IPS DF 6.9 (cell line): ENCODE measurements around the gene ADAMTS7.
"Not testable (repeated sequence)": the region's sequence is repeated elsewhere in the genome, so short reads cannot be mapped to it uniquely, and the experiment has no call there.

ENCODE experiments used
- DNase-seq: peaks from one replicate; pipeline ENCODE4 v3.0.0-alpha.2; 2013; ENCODE audit warnings: low read depth, low spot score
- H3K27ac ChIP-seq: one replicate; pipeline ENCODE4 v1.5.1; 2013; ENCODE audit warnings: low read length, control low read depth
- H3K27me3 ChIP-seq: 2 replicates; pipeline ENCODE4 v1.6.1; 2013; ENCODE audit warnings: mild to moderate bottlenecking, low read length; ENCODE audit not compliant: control insufficient read depth, insufficient read depth
- H3K36me3 ChIP-seq: 2 replicates; pipeline ENCODE4 v1.6.1; 2013; ENCODE audit warnings: low read length; ENCODE audit not compliant: control insufficient read depth, insufficient read depth
- H3K4me1 ChIP-seq: 2 replicates; pipeline ENCODE4 v1.6.1; 2013; ENCODE audit warnings: low read length; ENCODE audit not compliant: control insufficient read depth, insufficient read depth
- H3K4me3 ChIP-seq: 2 replicates; pipeline ENCODE4 v1.5.1; 2013; ENCODE audit warnings: mild to moderate bottlenecking, low read length
- H3K9me3 ChIP-seq: 2 replicates; pipeline ENCODE4 v1.6.1; 2013; ENCODE audit warnings: low read length, inconsistent platforms; ENCODE audit not compliant: control insufficient read depth, insufficient read depth
- WGBS: extraction: QIAGEN DNeasy Blood & Tissue Kit; methylation state at CpG from one replicate; pipeline ENCODE4 v1.1.7; 2013; ENCODE audit warnings: mixed read lengths, missing lambda C conversion rate; ENCODE audit not compliant: insufficient read length, insufficient coverage; 5-methylcytosine and 5-hydroxymethylcytosine counted together

Gene ADAMTS7

GRCh38 chr15:78753359-78753659, 58.0 kb downstream of the ADAMTS7 start:
- not testable (repeated sequence) for H3K9me3 ChIP-seq, DNase-seq, H3K4me3 ChIP-seq, H3K27ac ChIP-seq, H3K36me3 ChIP-seq, H3K27me3 ChIP-seq, H3K4me1 ChIP-seq
- no CpG with 5 or more reads among the region's 7 CpGs for WGBS

GRCh38 chr15:78752492-78753358, 58.5 kb downstream of the ADAMTS7 start:
- H3K27ac ChIP-seq, result no peak overlapping the region
- no CpG with 5 or more reads among the region's 24 CpGs for WGBS
- H3K4me1 ChIP-seq, result no peaks in the 10 kb centered on the region
- no peaks in the 10 kb centered on the region for H3K36me3 ChIP-seq
- H3K4me3 ChIP-seq, result no peak overlapping the region
- no peaks in the 10 kb centered on the region for H3K9me3 ChIP-seq
- no peak for DNase-seq
- no peaks in the 10 kb centered on the region for H3K27me3 ChIP-seq

DNA sequence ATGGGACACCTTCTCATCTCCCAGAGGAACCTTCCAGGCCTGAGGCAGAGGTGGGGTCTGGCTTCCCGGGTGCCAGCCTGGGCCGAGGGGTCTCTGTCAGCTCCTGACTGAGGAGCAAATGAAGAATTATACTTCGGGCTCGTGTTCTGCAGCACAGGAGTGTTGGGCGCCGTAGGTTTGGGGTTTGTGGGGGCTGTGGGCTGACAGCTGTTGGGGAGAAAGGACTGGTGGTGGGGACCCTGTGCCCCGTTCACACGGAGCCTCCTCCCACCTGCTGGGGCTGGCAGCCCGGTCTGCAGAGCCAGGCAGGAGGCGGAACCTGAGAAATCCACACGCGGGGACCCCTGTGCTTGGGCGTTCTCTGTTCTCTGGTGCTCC, 59.7 kb downstream of the ADAMTS7 start:
- Histone ChIP-seq H3K27me3 (no peaks in the 10 kb centered on the region), H3K27ac (no peak overlapping the region), H3K9me3 (no peaks in the 10 kb centered on the region), H3K4me3 (no peak overlapping the region), H3K36me3 (no peaks in the 10 kb centered on the region), H3K4me1 (no peaks in the 10 kb centered on the region)
- no CpG with 5 or more reads among the region's 13 CpGs for WGBS
- DNase-seq, result no peak

GRCh38 chr15:78750974-78751601, 60.2 kb downstream of the ADAMTS7 start:
- H3K4me3 ChIP-seq, H3K36me3 ChIP-seq, H3K27ac ChIP-seq, H3K9me3 ChIP-seq, H3K4me1 ChIP-seq, H3K27me3 ChIP-seq: not testable (repeated sequence)
- no CpG with 5 or more reads among the region's 28 CpGs for WGBS
- DNase-seq, result peak; percentile 82

GRCh38 chr15:78750566-78750965, 60.7 kb downstream of the ADAMTS7 start:
- H3K27me3 ChIP-seq, result no peaks in the 10 kb centered on the region
- no peak overlapping the region for H3K27ac ChIP-seq
- no peak for DNase-seq
- H3K4me1 ChIP-seq, result no peaks in the 10 kb centered on the region
- no CpG with 5 or more reads among the region's 7 CpGs for WGBS
- no peaks in the 10 kb centered on the region for H3K36me3 ChIP-seq
- H3K4me3 ChIP-seq, result no peak overlapping the region
- no peaks in the 10 kb centered on the region for H3K9me3 ChIP-seq

GRCh38 chr15:78749831-78750230, 61.4 kb downstream of the ADAMTS7 start:
- Histone ChIP-seq H3K4me3 (no peak overlapping the region), H3K36me3 (no peaks in the 10 kb centered on the region), H3K27me3 (no peaks in the 10 kb centered on the region), H3K9me3 (no peaks in the 10 kb centered on the region), H3K4me1 (no peaks in the 10 kb centered on the region), H3K27ac (no peak overlapping the region)
- no peak for DNase-seq
- WGBS, result no CpG with 5 or more reads among the region's 17 CpGs

- H3K27ac ChIP-seq, H3K9me3 ChIP-seq, H3K27me3 ChIP-seq, H3K4me1 ChIP-seq, DNase-seq, H3K36me3 ChIP-seq, H3K4me3 ChIP-seq: not testable (repeated sequence)
- WGBS, result no CpG with 5 or more reads among the region's 7 CpGs
Measured at GRCh38 chr15:78747877-78748276, 63.4 kb downstream of the ADAMTS7 start.

GRCh38 chr15:78741674-78742073, 69.6 kb downstream of the ADAMTS7 start:
- H3K36me3 ChIP-seq, H3K4me1 ChIP-seq, H3K9me3 ChIP-seq, H3K27me3 ChIP-seq, DNase-seq, H3K4me3 ChIP-seq, H3K27ac ChIP-seq: not testable (repeated sequence)
- WGBS, result no CpG with 5 or more reads among the region's 4 CpGs

GRCh38 chr15:78740904-78741274, 70.4 kb downstream of the ADAMTS7 start:
- no peaks in the 10 kb centered on the region for H3K27me3 ChIP-seq
- WGBS, result no CpG with 5 or more reads among the region's 7 CpGs
- no peak overlapping the region for H3K27ac ChIP-seq
- H3K4me3 ChIP-seq, result no peak overlapping the region
- H3K4me1 ChIP-seq, result peaks cover 4% of the 10 kb centered on the region; the same call in 1 of the 2 replicates
- H3K36me3 ChIP-seq, result no peaks in the 10 kb centered on the region
- DNase-seq, result no peak
- H3K9me3 ChIP-seq, result no peaks in the 10 kb centered on the region

DNA sequence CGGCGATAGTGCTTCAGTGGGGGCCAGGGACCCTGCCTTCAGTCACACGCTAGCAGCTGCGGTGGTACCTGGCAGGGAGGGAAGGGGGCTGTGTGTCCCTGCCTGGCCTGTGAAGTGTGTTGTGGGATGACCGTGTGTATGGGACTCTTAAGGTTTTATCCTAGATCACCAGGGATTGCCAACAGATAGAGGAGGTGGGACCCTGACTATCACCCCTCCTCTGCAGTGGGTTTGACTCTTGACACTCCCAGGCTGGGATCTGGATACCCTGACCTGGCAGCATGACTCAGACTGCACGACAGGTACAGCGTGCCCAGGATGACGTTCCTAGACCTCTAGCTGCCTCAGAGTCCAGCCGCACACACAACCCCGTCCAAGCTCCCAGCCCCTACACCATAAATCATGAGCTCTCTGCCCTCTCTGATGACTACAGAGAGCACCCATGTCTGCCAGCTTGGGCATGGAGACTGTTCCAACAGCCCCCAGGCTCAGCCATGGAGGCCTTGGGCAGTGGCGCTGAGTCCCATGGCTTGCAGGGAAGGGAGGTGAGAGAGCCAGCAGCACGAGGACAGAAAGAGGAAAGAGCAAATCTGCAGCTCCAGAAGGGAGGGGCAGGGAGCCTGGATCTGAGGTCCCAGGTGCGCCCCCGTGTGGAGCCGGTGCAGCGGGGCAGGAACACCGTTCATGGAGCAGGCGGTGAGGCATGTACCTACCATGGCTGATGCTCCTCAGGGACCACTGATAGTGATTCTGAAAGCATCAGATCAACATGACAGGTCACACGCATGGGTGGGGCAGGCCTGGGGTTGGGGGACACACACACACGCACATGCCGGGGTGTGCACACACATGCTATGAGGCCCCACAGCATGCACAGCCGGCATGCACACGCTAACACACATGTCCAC, 71.0 kb downstream of the ADAMTS7 start:
- H3K27ac ChIP-seq, result no peak overlapping the region
- peaks cover 4% of the 10 kb centered on the region; the same call in 1 of the 2 replicates for H3K4me1 ChIP-seq
- H3K27me3 ChIP-seq, result no peaks in the 10 kb centered on the region
- peak; percentile 55 for DNase-seq
- WGBS, result no CpG with 5 or more reads among the region's 23 CpGs
- H3K36me3 ChIP-seq, result no peaks in the 10 kb centered on the region
- no peaks in the 10 kb centered on the region for H3K9me3 ChIP-seq
- H3K4me3 ChIP-seq, result no peak overlapping the region
